ENCODE results near the gene CWH43. TPM values are rescaled to one million over a fixed set of nuclear protein-coding genes. Genes with fewer than 3 reads are reported as not detected.
"Not testable (repeated sequence)": the region's sequence is repeated elsewhere in the genome, so short reads cannot be mapped to it uniquely, and the experiment has no call there.

CWH43 gene
- polyA plus RNA-seq, 3 donors from 2014 or later, result not detected

GRCh38 chr4:49108183-49108978 is 122.3 kb downstream of the CWH43 start:
- H3K9me3 Mint-ChIP-seq, result peaks cover 72 to 97% (median 93%) of the 10 kb centered on the region in 6 donors
- peak overlapping the region in 1 of 5 donors; percentile 3 for H3K4me3 Mint-ChIP-seq
- H3K27ac Mint-ChIP-seq, H3K4me1 Mint-ChIP-seq, DNase-seq: not testable (repeated sequence)
- H3K36me3 Mint-ChIP-seq, result peaks cover 64 to 68% (median 67%) of the 10 kb centered on the region in 3 donors
- peaks cover 2 to 34% (median 6%) of the 10 kb centered on the region in 3 donors for H3K27me3 Mint-ChIP-seq (ENCODE audit: low read depth in 3 of 3)

- not testable (repeated sequence) for H3K4me1 Mint-ChIP-seq, DNase-seq, H3K27ac Mint-ChIP-seq
- Mint-ChIP-seq H3K36me3 (peaks cover 53 to 60% (median 58%) of the 10 kb centered on the region in 3 donors), H3K27me3 (ENCODE audit: low read depth in 3 of 3) (peaks cover 2 to 32% (median 4%) of the 10 kb centered on the region in 3 donors), H3K4me3 (peak overlapping the region in 1 of 5 donors; percentile 0), H3K9me3 (peaks cover 70 to 97% (median 93%) of the 10 kb centered on the region in 6 donors)
These were observed 123.6 kb downstream of the CWH43 start for GRCh38 chr4:49109567-49110166.

GRCh38 chr4:49110579-49110978 is 124.5 kb downstream of the CWH43 start:
- not testable (repeated sequence) for H3K4me1 Mint-ChIP-seq, DNase-seq, H3K27ac Mint-ChIP-seq
- peak overlapping the region in 1 of 5 donors; percentile 6 for H3K4me3 Mint-ChIP-seq
- peaks cover 45 to 51% (median 49%) of the 10 kb centered on the region in 3 donors for H3K36me3 Mint-ChIP-seq
- H3K27me3 Mint-ChIP-seq (ENCODE audit: low read depth in 3 of 3), result peaks cover 0 to 28% (median 3%) of the 10 kb centered on the region in 3 donors
- peaks cover 66 to 97% (median 93%) of the 10 kb centered on the region in 6 donors for H3K9me3 Mint-ChIP-seq

Other genes starting within 250 kb of the CWH43 start
- gene FRYL, start 206.0 kb upstream of the CWH43 start, polyA plus RNA-seq, result 10 to 100 TPM; 25.8 to 57.9 (median 26.7) TPM
- 100 to 1,000 TPM; 159 to 181 (median 160) TPM for gene OCIAD1, start 155.2 kb upstream of the CWH43 start, polyA plus RNA-seq
- 100 to 1,000 TPM in 1 of 3 donors, 10 to 100 TPM in 2; 85.4 to 174 (median 91.3) TPM for gene OCIAD2, start 79.5 kb upstream of the CWH43 start, polyA plus RNA-seq

All from immature natural killer cell (primary cell).